ENCODE data around the gene SYT9.

SYT9 gene

DNA sequence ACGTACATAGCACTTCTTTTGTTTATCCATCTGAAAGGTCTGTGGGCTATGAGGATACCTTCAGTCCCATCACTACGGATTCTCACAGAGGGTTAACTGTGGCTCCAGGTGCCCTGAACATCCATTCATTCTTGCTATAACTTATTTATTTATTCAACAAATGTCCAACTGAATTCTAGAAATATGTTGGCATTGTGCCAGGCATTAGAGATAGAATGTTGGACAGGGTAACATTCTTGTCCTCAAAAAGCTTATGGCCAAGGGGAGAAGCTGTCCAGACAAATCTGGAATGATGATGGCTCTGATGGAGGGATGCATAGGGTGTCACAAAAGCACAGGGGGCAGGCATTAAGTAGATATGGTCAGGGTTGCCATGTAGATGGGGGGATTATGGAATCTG, 242.0 kb downstream of the SYT9 start:
- ChIA-PET POLR2A (no interaction called here), CTCF (no interaction called here)
- no peak overlapping the region for H3K4me3 ChIP-seq (ENCODE audit: low read depth, low read length)
- TF ChIP-seq, protein P1, sequence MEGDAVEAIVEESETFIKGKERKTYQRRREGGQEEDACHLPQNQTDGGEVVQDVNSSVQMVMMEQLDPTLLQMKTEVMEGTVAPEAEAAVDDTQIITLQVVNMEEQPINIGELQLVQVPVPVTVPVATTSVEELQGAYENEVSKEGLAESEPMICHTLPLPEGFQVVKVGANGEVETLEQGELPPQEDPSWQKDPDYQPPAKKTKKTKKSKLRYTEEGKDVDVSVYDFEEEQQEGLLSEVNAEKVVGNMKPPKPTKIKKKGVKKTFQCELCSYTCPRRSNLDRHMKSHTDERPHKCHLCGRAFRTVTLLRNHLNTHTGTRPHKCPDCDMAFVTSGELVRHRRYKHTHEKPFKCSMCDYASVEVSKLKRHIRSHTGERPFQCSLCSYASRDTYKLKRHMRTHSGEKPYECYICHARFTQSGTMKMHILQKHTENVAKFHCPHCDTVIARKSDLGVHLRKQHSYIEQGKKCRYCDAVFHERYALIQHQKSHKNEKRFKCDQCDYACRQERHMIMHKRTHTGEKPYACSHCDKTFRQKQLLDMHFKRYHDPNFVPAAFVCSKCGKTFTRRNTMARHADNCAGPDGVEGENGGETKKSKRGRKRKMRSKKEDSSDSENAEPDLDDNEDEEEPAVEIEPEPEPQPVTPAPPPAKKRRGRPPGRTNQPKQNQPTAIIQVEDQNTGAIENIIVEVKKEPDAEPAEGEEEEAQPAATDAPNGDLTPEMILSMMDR (IDR thresholded peaks at IDR 0.05; ENCODE audit: insufficient read depth, low read length, missing control alignments) = no peak
- no peak for DNase-seq (ENCODE audit: low read depth, low spot score)

DNA sequence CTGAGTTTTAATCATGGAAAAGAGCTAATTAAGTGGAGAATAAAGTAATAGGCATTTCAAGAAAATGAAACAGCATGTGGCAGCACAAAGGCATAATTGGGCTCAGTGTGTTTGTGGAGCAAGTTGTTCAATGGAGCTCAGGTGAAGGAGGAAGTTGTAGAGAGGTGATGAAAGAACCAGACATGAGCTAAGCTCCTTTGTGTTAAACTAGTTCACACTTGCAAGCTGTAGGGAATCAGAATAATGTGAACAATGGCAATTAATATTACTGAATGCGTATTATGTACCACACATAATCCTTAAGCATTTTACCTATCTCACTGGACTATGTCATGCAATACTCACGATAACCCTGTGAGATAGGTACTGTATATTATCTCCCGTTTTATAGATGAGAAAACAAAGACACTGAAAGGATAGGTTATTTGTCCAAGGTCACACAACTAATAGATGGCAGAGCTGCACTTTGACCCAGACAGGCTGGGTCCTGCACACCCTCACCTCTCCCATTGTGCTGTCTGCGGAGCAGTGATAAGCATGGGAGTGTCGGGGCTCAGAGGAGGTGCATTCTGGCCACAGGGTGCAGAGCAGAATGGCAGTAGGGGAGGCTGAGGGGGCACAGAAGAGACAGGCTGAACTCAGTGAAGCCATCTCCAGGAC, 242.5 kb downstream of the SYT9 start:
- POLR2A ChIA-PET = no interaction called here
- CTCF ChIA-PET = interaction anchor here (1.8 kb wide), 1 partner anchor 19 kb away, joined by 7 read pairs; the partner anchor contains the start of gene PPFIBP2
- no peak overlapping the region for H3K4me3 ChIP-seq (ENCODE audit: low read depth, low read length)
- DNase-seq (ENCODE audit: low read depth, low spot score) = no peak
- TF ChIP-seq, protein P1 (IDR thresholded peaks at IDR 0.05; ENCODE audit: insufficient read depth, low read length, missing control alignments) = no peak

DNA sequence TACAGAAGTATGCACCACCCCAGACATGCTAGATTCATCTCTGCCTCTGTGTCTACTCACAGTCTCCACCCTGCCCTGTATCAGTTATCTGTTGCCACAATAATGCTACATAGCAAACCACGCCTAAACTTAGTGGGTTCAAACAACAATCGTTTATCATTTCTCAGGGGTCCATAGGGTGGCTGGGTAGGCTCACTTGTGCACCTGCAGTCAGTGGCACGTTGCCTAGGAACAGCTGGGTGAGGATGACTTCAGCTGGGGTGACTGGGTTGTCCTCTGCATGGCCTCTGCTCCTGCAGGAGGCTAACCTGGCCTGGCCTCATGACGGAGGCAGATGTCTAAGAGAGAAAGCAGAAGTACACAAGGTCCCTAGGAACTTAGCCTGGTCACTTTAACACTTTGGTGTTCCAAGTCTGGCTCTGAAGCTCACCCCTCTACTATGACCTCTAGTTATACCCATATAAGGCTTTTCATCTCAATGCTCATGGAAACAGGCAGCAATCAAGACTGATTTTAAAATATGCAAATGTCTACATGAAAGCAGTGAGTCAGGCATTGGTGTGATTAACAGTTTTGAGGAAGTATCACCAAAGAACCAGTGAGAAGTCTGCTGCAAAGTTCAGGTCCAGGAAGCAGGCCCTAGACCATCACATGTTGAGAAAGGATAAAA, 244.3 kb downstream of the SYT9 start:
- no peak overlapping the region for H3K4me3 ChIP-seq (ENCODE audit: low read depth, low read length)
- CTCF ChIA-PET = interaction anchor here (1.8 kb wide), 1 partner anchor 17 kb away, joined by 7 read pairs; the partner anchor contains the start of gene PPFIBP2
- TF ChIP-seq, protein P1 (IDR thresholded peaks at IDR 0.05; ENCODE audit: insufficient read depth, low read length, missing control alignments) = no peak
- POLR2A ChIA-PET = no interaction called here
- DNase-seq (ENCODE audit: low read depth, low spot score) = no peak

DNA sequence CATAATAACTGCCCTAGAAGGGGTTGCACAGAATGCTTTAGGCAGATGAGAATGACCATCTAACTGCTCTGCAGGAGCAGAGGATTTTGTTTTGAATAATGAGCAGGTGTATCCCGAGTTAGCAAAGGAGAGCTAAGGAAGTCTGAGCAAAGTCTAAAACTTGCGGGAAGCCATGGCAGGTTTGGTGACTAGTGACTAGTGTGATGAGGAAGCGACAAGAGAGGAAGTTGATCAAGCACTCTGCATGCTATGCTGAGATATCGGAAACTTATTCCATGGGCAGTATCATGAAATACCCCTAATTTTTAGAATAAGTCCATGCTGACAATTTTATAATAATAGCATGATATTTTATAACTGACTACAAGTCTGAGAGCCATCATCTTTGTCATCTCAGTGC, 246.5 kb downstream of the SYT9 start:
- DNase-seq (ENCODE audit: low read depth, low spot score) = no peak
- TF ChIP-seq, protein P1 (IDR thresholded peaks at IDR 0.05; ENCODE audit: insufficient read depth, low read length, missing control alignments) = no peak
- POLR2A ChIA-PET = no interaction called here
- CTCF ChIA-PET = no interaction called here
- H3K4me3 ChIP-seq (ENCODE audit: low read depth, low read length) = no peak overlapping the region

DNA sequence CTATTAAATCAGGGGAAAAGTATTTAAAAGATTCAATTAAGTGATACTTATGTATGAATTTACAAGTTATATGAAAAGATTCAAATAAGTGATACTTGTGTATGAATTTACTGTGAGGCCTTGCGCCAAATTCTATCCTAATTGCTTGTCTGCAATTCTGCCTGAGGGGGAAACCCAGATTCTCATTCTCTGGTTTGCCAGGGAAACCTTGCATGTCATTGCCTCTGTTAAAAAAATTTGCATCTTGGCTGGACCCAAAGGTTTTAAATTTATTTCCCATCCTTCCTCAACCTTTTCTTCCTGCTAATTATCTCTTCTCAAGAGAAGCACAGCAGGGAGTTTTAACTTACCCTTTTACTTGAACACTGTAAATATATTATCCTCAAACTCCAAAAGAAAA, 247.4 kb downstream of the SYT9 start:
- ChIA-PET POLR2A (no interaction called here), CTCF (no interaction called here)
- TF ChIP-seq, protein P1 (IDR thresholded peaks at IDR 0.05; ENCODE audit: insufficient read depth, low read length, missing control alignments) = no peak
- H3K4me3 ChIP-seq (ENCODE audit: low read depth, low read length) = no peak overlapping the region
- no peak for DNase-seq (ENCODE audit: low read depth, low spot score)

DNA sequence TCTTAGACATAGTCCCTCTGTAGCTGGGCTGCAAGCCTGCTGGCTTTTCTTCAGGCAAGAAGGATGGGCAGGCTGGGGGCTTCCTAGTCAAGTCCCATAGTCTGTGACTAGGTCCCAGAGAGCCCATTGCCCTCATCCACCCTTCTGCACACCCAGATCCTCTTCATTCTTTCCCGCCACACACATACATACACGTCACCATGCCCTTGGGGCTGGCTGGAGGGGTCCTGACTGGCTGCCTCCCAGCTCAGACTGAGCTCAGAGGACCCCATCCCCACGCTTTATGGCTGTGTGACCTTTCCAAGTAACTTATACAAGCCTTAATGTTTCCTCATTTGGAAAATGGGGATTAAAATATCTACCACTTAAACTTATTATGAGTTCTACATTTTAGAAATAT, 248.5 kb downstream of the SYT9 start:
- CTCF ChIA-PET = interaction anchor here (1.1 to 2.1 kb wide), 3 partner anchors 12 to 191 kb away, joined by 4 to 8 read pairs (median 5); no protein-coding TSS in a partner anchor
- H3K4me3 ChIP-seq (ENCODE audit: low read depth, low read length) = no peak overlapping the region
- POLR2A ChIA-PET = no interaction called here
- no peak for DNase-seq (ENCODE audit: low read depth, low spot score)
- TF ChIP-seq, protein P1 (IDR thresholded peaks at IDR 0.05; ENCODE audit: insufficient read depth, low read length, missing control alignments) = no peak

Data from AG04449 (cell line).